ENCODE data around the gene SUGP1. TPM values are rescaled to one million over a fixed set of nuclear protein-coding genes. Genes with fewer than 3 reads are reported as not detected.

SUGP1 gene
- total RNA-seq, 1 experiment from 2014 or later, result 81.3 TPM

DNA sequence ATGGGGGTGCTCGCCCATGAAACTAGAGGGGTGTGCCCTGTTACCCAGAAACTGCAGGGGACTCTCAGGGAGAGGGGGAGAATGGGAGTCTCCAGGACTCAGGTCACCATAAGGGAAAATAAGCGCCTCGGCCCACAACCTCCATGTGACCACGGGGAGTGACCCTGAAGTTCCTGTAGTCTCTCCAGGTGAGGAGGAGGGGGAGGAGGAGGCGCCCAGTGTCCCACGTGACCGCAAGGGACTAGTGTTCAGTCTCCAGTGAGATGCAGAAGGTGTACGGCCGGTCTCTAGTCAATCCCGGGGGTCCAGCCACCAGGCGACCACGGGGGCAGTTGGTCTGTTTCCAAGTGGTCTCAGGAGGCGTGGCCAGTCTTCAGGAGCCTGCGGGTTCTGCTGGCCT is 63.2 kb downstream of the SUGP1 start:
- POLR2A ChIA-PET, result interaction anchor here (0.6 kb wide), 1 partner anchor 197 kb away, joined by 3 read pairs; no protein-coding TSS in a partner anchor
- TF ChIP-seq ZNF232 (CRISPR knock-in tag; IDR thresholded peaks at IDR 0.05) (no peak), CREB1 (CRISPR knock-in tag; IDR thresholded peaks at IDR 0.05) (no peak), NFATC4 (CRISPR knock-in tag; IDR thresholded peaks at IDR 0.05) (no peak), ZNF263 (CRISPR knock-in tag; IDR thresholded peaks at IDR 0.05; ENCODE audit: low read depth) (no peak), ZNF138 (CRISPR knock-in tag; conservative IDR thresholded peaks at IDR 0.05) (no peak), ETV6 (CRISPR knock-in tag; IDR thresholded peaks at IDR 0.05) (no peak), GABPB1 (CRISPR knock-in tag; IDR thresholded peaks at IDR 0.05) (no peak), NFYB (CRISPR knock-in tag; conservative IDR thresholded peaks at IDR 0.05; ENCODE audit: low read depth) (no peak), TEAD4 (CRISPR knock-in tag; IDR thresholded peaks at IDR 0.05) (no peak), TEAD1 (CRISPR knock-in tag; IDR thresholded peaks at IDR 0.05) (no peak), KAT7 (CRISPR knock-in tag; IDR thresholded peaks at IDR 0.05; ENCODE audit: borderline replicate concordance) (no peak), OVOL2 (CRISPR knock-in tag; IDR thresholded peaks at IDR 0.05; ENCODE audit: borderline replicate concordance) (no peak), ELF4 (CRISPR knock-in tag; IDR thresholded peaks at IDR 0.05; ENCODE audit: low read depth) (no peak)
- TF ChIP-seq, protein P1, sequence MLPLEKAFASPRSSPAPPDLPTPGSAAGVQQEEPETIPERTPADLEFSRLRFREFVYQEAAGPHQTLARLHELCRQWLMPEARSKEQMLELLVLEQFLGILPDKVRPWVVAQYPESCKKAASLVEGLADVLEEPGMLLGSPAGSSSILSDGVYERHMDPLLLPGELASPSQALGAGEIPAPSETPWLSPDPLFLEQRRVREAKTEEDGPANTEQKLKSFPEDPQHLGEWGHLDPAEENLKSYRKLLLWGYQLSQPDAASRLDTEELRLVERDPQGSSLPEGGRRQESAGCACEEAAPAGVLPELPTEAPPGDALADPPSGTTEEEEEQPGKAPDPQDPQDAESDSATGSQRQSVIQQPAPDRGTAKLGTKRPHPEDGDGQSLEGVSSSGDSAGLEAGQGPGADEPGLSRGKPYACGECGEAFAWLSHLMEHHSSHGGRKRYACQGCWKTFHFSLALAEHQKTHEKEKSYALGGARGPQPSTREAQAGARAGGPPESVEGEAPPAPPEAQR (CRISPR knock-in tag; IDR thresholded peaks at IDR 0.05), result no peak
- TF ChIP-seq, protein P2, sequence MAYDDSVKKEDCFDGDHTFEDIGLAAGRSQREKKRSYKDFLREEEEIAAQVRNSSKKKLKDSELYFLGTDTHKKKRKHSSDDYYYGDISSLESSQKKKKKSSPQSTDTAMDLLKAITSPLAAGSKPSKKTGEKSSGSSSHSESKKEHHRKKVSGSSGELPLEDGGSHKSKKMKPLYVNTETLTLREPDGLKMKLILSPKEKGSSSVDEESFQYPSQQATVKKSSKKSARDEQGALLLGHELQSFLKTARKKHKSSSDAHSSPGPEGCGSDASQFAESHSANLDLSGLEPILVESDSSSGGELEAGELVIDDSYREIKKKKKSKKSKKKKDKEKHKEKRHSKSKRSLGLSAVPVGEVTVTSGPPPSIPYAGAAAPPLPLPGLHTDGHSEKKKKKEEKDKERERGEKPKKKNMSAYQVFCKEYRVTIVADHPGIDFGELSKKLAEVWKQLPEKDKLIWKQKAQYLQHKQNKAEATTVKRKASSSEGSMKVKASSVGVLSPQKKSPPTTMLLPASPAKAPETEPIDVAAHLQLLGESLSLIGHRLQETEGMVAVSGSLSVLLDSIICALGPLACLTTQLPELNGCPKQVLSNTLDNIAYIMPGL (CRISPR knock-in tag; IDR thresholded peaks at IDR 0.05), result no peak
- TF ChIP-seq, protein P3, sequence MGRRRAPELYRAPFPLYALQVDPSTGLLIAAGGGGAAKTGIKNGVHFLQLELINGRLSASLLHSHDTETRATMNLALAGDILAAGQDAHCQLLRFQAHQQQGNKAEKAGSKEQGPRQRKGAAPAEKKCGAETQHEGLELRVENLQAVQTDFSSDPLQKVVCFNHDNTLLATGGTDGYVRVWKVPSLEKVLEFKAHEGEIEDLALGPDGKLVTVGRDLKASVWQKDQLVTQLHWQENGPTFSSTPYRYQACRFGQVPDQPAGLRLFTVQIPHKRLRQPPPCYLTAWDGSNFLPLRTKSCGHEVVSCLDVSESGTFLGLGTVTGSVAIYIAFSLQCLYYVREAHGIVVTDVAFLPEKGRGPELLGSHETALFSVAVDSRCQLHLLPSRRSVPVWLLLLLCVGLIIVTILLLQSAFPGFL (CRISPR knock-in tag; IDR thresholded peaks at IDR 0.05; ENCODE audit: borderline replicate concordance), result no peak
- TF ChIP-seq, protein P4, sequence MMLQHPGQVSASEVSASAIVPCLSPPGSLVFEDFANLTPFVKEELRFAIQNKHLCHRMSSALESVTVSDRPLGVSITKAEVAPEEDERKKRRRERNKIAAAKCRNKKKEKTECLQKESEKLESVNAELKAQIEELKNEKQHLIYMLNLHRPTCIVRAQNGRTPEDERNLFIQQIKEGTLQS (CRISPR knock-in tag; conservative IDR thresholded peaks at IDR 0.05), result no peak
- Mint-ChIP-seq H3K9me3 (no peaks in the 10 kb centered on the region), H3K4me1 (peaks cover 15% of the 10 kb centered on the region), H3K4me3 (no peak overlapping the region), H3K27me3 (ENCODE audit: low read depth) (peaks cover 47% of the 10 kb centered on the region), H3K27ac (no peak overlapping the region), H3K36me3 (0 out of 2 replicates have a peak, but pooled peaks cover 3% of the 10 kb centered on the region)
- ATAC-seq, result no peak
- DNase-seq (ENCODE audit: low spot score), result no peak
- CTCF ChIA-PET, result no interaction called here

DNA sequence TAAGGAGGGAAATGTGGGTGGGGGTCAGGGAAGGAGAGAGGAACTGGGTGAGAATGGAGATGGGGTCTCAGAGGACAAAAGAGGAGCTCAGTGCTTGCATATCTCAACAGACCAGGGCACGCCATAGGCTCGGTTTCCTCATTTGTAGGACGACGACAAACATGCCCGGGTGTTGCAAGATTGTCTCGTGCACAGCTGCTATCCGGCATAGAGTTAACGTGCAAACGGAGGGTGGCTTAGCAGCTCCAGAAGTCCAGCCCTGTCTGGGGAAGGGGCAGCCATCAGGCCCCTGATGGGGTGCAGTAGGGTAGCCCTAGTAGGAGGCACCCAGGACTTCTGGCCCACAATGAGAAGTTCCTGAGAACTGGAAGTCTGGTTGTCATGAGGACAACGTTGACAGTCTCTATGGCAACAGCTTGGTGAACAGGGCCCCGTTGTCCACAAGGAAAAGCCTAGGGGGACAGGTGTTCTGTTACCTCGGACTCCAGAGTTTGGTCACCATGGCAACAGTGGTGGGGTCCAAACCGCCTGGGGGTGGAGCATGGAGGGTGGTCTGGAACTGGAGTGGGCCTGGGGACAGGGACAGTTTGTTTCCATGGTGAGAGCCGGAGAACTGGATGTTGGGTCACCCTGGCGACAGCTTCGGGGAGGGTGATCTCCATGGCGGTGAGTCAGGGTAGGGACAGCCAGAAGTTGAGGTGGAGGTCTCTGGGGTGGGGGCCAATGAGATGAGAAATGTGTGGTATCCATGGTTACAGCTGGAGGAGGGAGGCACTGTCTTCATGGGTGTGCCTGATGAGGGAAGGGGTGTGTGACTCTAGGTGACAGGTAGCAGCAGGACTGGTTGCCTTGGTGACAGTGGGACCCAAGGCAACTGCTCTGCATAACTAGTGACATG is 64.0 kb downstream of the SUGP1 start:
- Mint-ChIP-seq H3K4me1 (peaks cover 12% of the 10 kb centered on the region), H3K27me3 (ENCODE audit: low read depth) (peaks cover 51% of the 10 kb centered on the region), H3K27ac (no peak overlapping the region), H3K36me3 (0 out of 2 replicates have a peak, but pooled peaks cover 3% of the 10 kb centered on the region), H3K9me3 (no peaks in the 10 kb centered on the region), H3K4me3 (no peak overlapping the region)
- CTCF ChIA-PET, result interaction anchor here (1.5 kb wide), 1 partner anchor 31 kb away, joined by 9 read pairs; no protein-coding TSS in a partner anchor
- ATAC-seq (no peak), DNase-seq (ENCODE audit: low spot score) (peak; percentile 40)
- POLR2A ChIA-PET, result interaction anchor here (0.6 to 1.1 kb wide), 2 partner anchors 31 to 196 kb away, joined by 3 read pairs; no protein-coding TSS in a partner anchor
- TF ChIP-seq FOXK1 (CRISPR knock-in tag; IDR thresholded peaks at IDR 0.05) (no peak), SP1 (CRISPR knock-in tag; conservative IDR thresholded peaks at IDR 0.05) (no peak), ZBTB21 (CRISPR knock-in tag; IDR thresholded peaks at IDR 0.05; ENCODE audit: borderline replicate concordance) (no peak), GRHL2 (CRISPR knock-in tag; IDR thresholded peaks at IDR 0.05; ENCODE audit: insufficient replicate concordance, severe bottlenecking) (no peak), NFE2L1 (CRISPR knock-in tag; IDR thresholded peaks at IDR 0.05) (no peak), SMAD4 (CRISPR knock-in tag; IDR thresholded peaks at IDR 0.05) (no peak), SMAD3 (CRISPR knock-in tag; IDR thresholded peaks at IDR 0.05; ENCODE audit: borderline replicate concordance) (no peak)
- TF ChIP-seq, protein P5, sequence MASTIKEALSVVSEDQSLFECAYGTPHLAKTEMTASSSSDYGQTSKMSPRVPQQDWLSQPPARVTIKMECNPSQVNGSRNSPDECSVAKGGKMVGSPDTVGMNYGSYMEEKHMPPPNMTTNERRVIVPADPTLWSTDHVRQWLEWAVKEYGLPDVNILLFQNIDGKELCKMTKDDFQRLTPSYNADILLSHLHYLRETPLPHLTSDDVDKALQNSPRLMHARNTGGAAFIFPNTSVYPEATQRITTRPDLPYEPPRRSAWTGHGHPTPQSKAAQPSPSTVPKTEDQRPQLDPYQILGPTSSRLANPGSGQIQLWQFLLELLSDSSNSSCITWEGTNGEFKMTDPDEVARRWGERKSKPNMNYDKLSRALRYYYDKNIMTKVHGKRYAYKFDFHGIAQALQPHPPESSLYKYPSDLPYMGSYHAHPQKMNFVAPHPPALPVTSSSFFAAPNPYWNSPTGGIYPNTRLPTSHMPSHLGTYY (CRISPR knock-in tag; IDR thresholded peaks at IDR 0.05), result no peak
- TF ChIP-seq, protein P6, sequence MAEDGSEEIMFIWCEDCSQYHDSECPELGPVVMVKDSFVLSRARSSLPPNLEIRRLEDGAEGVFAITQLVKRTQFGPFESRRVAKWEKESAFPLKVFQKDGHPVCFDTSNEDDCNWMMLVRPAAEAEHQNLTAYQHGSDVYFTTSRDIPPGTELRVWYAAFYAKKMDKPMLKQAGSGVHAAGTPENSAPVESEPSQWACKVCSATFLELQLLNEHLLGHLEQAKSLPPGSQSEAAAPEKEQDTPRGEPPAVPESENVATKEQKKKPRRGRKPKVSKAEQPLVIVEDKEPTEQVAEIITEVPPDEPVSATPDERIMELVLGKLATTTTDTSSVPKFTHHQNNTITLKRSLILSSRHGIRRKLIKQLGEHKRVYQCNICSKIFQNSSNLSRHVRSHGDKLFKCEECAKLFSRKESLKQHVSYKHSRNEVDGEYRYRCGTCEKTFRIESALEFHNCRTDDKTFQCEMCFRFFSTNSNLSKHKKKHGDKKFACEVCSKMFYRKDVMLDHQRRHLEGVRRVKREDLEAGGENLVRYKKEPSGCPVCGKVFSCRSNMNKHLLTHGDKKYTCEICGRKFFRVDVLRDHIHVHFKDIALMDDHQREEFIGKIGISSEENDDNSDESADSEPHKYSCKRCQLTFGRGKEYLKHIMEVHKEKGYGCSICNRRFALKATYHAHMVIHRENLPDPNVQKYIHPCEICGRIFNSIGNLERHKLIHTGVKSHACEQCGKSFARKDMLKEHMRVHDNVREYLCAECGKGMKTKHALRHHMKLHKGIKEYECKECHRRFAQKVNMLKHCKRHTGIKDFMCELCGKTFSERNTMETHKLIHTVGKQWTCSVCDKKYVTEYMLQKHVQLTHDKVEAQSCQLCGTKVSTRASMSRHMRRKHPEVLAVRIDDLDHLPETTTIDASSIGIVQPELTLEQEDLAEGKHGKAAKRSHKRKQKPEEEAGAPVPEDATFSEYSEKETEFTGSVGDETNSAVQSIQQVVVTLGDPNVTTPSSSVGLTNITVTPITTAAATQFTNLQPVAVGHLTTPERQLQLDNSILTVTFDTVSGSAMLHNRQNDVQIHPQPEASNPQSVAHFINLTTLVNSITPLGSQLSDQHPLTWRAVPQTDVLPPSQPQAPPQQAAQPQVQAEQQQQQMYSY (CRISPR knock-in tag; IDR thresholded peaks at IDR 0.05), result no peak
